GM23248 (cell line): ENCODE results near the gene SUGCT. TPM values are rescaled to one million over a fixed set of nuclear protein-coding genes. Genes with fewer than 3 reads are reported as not detected.

Experiments used
- DNase-seq: peaks from one replicate; pipeline ENCODE4 v3.0.0-alpha.2; 2015
- H2AFZ ChIP-seq: fragments of 200-600 bp; sonication (generic); 2 replicates; pipeline ENCODE4 v1.6.1; 2016; ENCODE audit warnings: antibody characterized with exemption
- H3F3A ChIP-seq: fragments of 200-600 bp; sonication (generic); 2 replicates; pipeline ENCODE4 v1.6.1; 2016; ENCODE audit warnings: mild to moderate bottlenecking, antibody characterized with exemption, mixed run types; ENCODE audit not compliant: insufficient read depth
- H3K27ac ChIP-seq: fragments of 200-600 bp; sonication (generic); 2 replicates; pipeline ENCODE4 v1.5.1; 2016; ENCODE audit warnings: mild to moderate bottlenecking
- H3K27me3 ChIP-seq: fragments of 200-600 bp; sonication (generic); replicated peaks from 2 replicates; pipeline ENCODE4 v1.6.1; 2016; ENCODE audit warnings: mild to moderate bottlenecking; ENCODE audit not compliant: insufficient read depth
- H3K36me3 ChIP-seq: fragments of 200-600 bp; sonication (generic); 2 replicates; pipeline ENCODE4 v1.6.1; 2016; ENCODE audit warnings: low read depth, mild to moderate bottlenecking
- H3K4me1 ChIP-seq: fragments of 200-600 bp; sonication (generic); 2 replicates; pipeline ENCODE4 v1.6.1; 2016; ENCODE audit warnings: mild to moderate bottlenecking; ENCODE audit not compliant: insufficient read depth
- H3K4me2 ChIP-seq: fragments of 200-600 bp; sonication (generic); one replicate; pipeline ENCODE4 v1.6.1; 2016; ENCODE audit warnings: mild to moderate bottlenecking; ENCODE audit not compliant: unreplicated experiment
- H3K4me3 ChIP-seq: fragments of 200-600 bp; sonication (generic); 2 replicates; pipeline ENCODE4 v1.5.1; 2016; ENCODE audit warnings: mild to moderate bottlenecking
- H3K79me2 ChIP-seq: fragments of 200-600 bp; sonication (generic); 2 replicates; pipeline ENCODE4 v1.6.1; 2016; ENCODE audit warnings: mild to moderate bottlenecking; ENCODE audit not compliant: insufficient read depth
- H3K9ac ChIP-seq: fragments of 200-600 bp; sonication (generic); 2 replicates; pipeline ENCODE4 v1.6.1; 2016; ENCODE audit warnings: mild to moderate bottlenecking
- H3K9me2 ChIP-seq: fragments of 200-600 bp; sonication (generic); 2 replicates; pipeline ENCODE4 v1.6.1; 2016; ENCODE audit warnings: mixed run types, mild to moderate bottlenecking, moderate library complexity; ENCODE audit not compliant: insufficient read depth
- H3K9me3 ChIP-seq: fragments of 200-600 bp; sonication (generic); one replicate; pipeline ENCODE4 v1.6.1; 2017; ENCODE audit warnings: low read depth
- H4K20me1 ChIP-seq: fragments of 200-600 bp; sonication (generic); 2 replicates; pipeline ENCODE4 v1.6.0; 2016; ENCODE audit not compliant: insufficient read depth
- EZH2 ChIP-seq: fragments of 200-600 bp; sonication (generic); IDR thresholded peaks from 2 replicates; pipeline ENCODE4 v1.6.1; 2018; ENCODE audit warnings: antibody characterized with exemption, mild to moderate bottlenecking; ENCODE audit not compliant: insufficient read depth, poor library complexity, severe bottlenecking
- EZH2phosphoT487 ChIP-seq: fragments of 200-600 bp; sonication (generic); IDR thresholded peaks from 2 replicates; pipeline ENCODE4 v1.6.1; 2018; ENCODE audit warnings: antibody characterized with exemption, moderate library complexity, mild to moderate bottlenecking, low read depth; ENCODE audit not compliant: insufficient read depth
- WGBS, 2 experiments: methylation state at CpG; one replicate each; pipeline ENCODE4 v1.1.6; 2015 to 2017; ENCODE audit warnings: low lambda C conversion rate in 2 of 2, low coverage in 1 of 2; ENCODE audit errors: missing lambda C conversion rate in 2 of 2; 5-methylcytosine and 5-hydroxymethylcytosine counted together
- in situ Hi-C: fragments of 300-500 bp; cut with MboI; formaldehyde crosslinking; loops from 2 replicates; pipeline ENCODE4 v1.15.0; 2020
- polyA plus RNA-seq: library from polyadenylated mRNA; unstranded; fragments of >200 nt; fragmentation: Nextera tagmentation; extraction: Ambion mirVana; gene quantifications from 2 replicates; pipeline ENCODE4 v1.2.1, GENCODE V29; 2016
- small RNA-seq: library from RNA; depleted of rRNA; stranded (forward); fragments of <200 nt; gene quantifications from one replicate; pipeline ENCODE3, GENCODE V24; 2014; ENCODE audit warnings: low read depth, low replicate concordance
- total RNA-seq: library from RNA; depleted of rRNA; stranded (reverse); fragments of >200 nt; shearing (Covaris generic); gene quantifications from 2 replicates; pipeline ENCODE4 v1.2.3, GENCODE V29; 2014; rRNA removed

Gene SUGCT
- total and polyA plus RNA-seq, 2 experiments from 2014 or later, result 2.2 to 7.1 TPM

GRCh38 chr7:40903872-40904271 lies 769.1 kb downstream of the SUGCT start:
- H3K4me2 ChIP-seq, result no peak overlapping the region
- no peaks in the 10 kb centered on the region for H3K27me3 ChIP-seq
- no peak overlapping the region for H2AFZ ChIP-seq
- in situ Hi-C loops, result no loop called here
- no peak for DNase-seq
- H3F3A ChIP-seq, result no peaks in the 10 kb centered on the region
- no peaks in the 10 kb centered on the region for H3K36me3 ChIP-seq
- no peaks in the 10 kb centered on the region for H3K79me2 ChIP-seq
- no peaks in the 10 kb centered on the region for H3K9me2 ChIP-seq
- no peaks in the 10 kb centered on the region for H3K4me1 ChIP-seq
- no peak overlapping the region for H3K27ac ChIP-seq
- no peaks in the 10 kb centered on the region for H4K20me1 ChIP-seq
- TF ChIP-seq EZH2 (no peak), EZH2phosphoT487 (no peak)
- no peak overlapping the region for H3K9ac ChIP-seq
- 89 to 95% methylated on average over 10 of the region's 10 CpGs for WGBS, 2 experiments
- H3K4me3 ChIP-seq, result no peak overlapping the region
- H3K9me3 ChIP-seq, result no peaks in the 10 kb centered on the region

- Histone ChIP-seq H3F3A (no peaks in the 10 kb centered on the region), H3K27me3 (no peaks in the 10 kb centered on the region), H3K79me2 (no peaks in the 10 kb centered on the region), H3K9ac (no peak overlapping the region), H2AFZ (no peak overlapping the region), H3K4me3 (no peak overlapping the region), H3K4me2 (no peak overlapping the region), H3K27ac (no peak overlapping the region), H4K20me1 (no peaks in the 10 kb centered on the region), H3K4me1 (no peaks in the 10 kb centered on the region), H3K9me3 (no peaks in the 10 kb centered on the region), H3K36me3 (no peaks in the 10 kb centered on the region), H3K9me2 (no peaks in the 10 kb centered on the region)
- in situ Hi-C loops, result no loop called here
- no peak for TF ChIP-seq EZH2phosphoT487
- no peak for TF ChIP-seq EZH2
- no peak for DNase-seq
- 90 to 92% methylated on average over 3 of the region's 3 CpGs for WGBS, 2 experiments
These were observed 772.5 kb downstream of the SUGCT start for GRCh38 chr7:40907286-40907685.

GRCh38 chr7:40909346-40909980 lies 774.7 kb downstream of the SUGCT start:
- Histone ChIP-seq H4K20me1 (no peaks in the 10 kb centered on the region), H3K4me3 (no peak overlapping the region), H3F3A (no peaks in the 10 kb centered on the region), H3K36me3 (no peaks in the 10 kb centered on the region), H3K4me1 (no peaks in the 10 kb centered on the region), H3K9me2 (no peaks in the 10 kb centered on the region), H3K9ac (no peak overlapping the region), H3K27ac (no peak overlapping the region), H3K9me3 (no peaks in the 10 kb centered on the region), H2AFZ (no peak overlapping the region), H3K27me3 (no peaks in the 10 kb centered on the region), H3K79me2 (no peaks in the 10 kb centered on the region), H3K4me2 (no peak overlapping the region)
- no peak for DNase-seq
- TF ChIP-seq EZH2 (no peak), EZH2phosphoT487 (no peak)
- in situ Hi-C loops, result no loop called here
- 88 to 94% methylated on average over 10 of the region's 10 CpGs for WGBS, 2 experiments

Small RNA genes within 50 kb of the gene (small RNA-seq; reads per million reads assigned to genes)
- gene AC006023.1 (not detected), gene AC006023.2 (not detected)

Other genes with a start within 250 kb of the SUGCT start
- 41.4 and 52.9 TPM in 2 replicates for gene CDK13, start 184.7 kb upstream of the SUGCT start, total RNA-seq
- gene CDK13, start 184.7 kb upstream of the SUGCT start, polyA plus RNA-seq, result 11.0 and 13.3 TPM in 2 replicates
- 19.2 and 44.6 TPM in 2 replicates for gene MPLKIP, start 383 bp upstream of the SUGCT start, total RNA-seq
- 51.5 and 58.2 TPM in 2 replicates for gene MPLKIP, start 383 bp upstream of the SUGCT start, polyA plus RNA-seq